ENCODE data around the gene DCP1B. TPM values are rescaled to one million over a fixed set of nuclear protein-coding genes. Genes with fewer than 3 reads are reported as not detected.
"Not testable (repeated sequence)": the region's sequence is repeated elsewhere in the genome, so short reads cannot be mapped to it uniquely, and the experiment has no call there.

DCP1B gene
- total RNA-seq, 2 donors from 2014 or later, result 9.6 to 10.8 TPM

DNA sequence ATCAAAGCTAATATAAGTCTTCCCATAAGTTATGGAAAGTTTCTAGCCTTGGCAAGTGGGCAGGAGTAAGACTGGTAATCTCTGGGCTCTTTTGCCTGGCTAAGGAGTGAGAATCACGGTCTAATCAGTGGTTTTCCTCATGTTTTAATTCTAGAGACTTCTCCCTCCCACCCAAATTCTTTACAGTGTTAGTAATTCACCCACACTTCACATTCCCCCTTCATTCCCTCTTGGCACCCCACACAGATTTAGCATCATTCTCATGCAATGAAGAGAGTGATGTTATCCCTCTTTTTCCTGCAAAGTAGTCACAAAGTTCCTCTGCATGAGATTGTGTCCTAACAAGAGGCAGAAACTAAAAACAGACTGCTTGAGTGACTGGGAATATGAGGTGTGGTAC is 57.2 kb downstream of the DCP1B start:
- no peak overlapping the region for H3K27ac ChIP-seq
- DNase-seq, result no peak
- no peaks in the 10 kb centered on the region for H3K36me3 ChIP-seq
- H3K9ac ChIP-seq (ENCODE audit: low read depth in 2 of 2, low read length in 2 of 2), result no peak overlapping the region
- no peaks in the 10 kb centered on the region for H3K4me1 ChIP-seq
- TF ChIP-seq, protein P1, sequence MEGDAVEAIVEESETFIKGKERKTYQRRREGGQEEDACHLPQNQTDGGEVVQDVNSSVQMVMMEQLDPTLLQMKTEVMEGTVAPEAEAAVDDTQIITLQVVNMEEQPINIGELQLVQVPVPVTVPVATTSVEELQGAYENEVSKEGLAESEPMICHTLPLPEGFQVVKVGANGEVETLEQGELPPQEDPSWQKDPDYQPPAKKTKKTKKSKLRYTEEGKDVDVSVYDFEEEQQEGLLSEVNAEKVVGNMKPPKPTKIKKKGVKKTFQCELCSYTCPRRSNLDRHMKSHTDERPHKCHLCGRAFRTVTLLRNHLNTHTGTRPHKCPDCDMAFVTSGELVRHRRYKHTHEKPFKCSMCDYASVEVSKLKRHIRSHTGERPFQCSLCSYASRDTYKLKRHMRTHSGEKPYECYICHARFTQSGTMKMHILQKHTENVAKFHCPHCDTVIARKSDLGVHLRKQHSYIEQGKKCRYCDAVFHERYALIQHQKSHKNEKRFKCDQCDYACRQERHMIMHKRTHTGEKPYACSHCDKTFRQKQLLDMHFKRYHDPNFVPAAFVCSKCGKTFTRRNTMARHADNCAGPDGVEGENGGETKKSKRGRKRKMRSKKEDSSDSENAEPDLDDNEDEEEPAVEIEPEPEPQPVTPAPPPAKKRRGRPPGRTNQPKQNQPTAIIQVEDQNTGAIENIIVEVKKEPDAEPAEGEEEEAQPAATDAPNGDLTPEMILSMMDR (IDR thresholded peaks at IDR 0.05), result no peak
- H3K27me3 ChIP-seq, result no peaks in the 10 kb centered on the region
- H3K9me3 ChIP-seq, result no peaks in the 10 kb centered on the region
- intact Hi-C loops (cut with DNase I), result loop anchor here (10.0 kb wide), 1 partner anchor 88 kb away; no protein-coding TSS in a partner anchor
- no peak overlapping the region for H3K4me3 ChIP-seq

DNA sequence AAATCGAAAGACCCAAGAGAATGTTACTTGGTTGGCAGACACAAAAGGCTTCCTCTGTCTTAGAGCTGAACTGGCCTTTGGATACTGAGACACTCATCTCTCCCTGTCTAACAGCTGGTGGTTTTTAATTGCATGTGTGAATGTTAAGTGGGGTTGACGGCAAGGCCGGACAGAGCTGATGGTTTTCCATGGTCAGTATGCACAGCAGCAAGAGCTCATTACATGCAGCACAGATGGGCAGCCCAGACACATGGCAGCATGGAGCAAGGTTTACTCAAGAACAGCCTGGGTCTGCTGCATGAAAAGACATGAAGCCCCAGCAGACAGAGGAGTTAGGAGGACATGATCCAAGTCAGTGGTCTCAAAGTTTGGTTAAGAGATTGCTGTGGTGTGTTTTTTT is 58.0 kb downstream of the DCP1B start:
- Histone ChIP-seq H3K36me3 (no peaks in the 10 kb centered on the region), H3K4me1 (no peaks in the 10 kb centered on the region), H3K27me3 (no peaks in the 10 kb centered on the region), H3K4me3 (no peak overlapping the region), H3K9me3 (no peaks in the 10 kb centered on the region), H3K9ac (ENCODE audit: low read depth in 2 of 2, low read length in 2 of 2) (no peak overlapping the region), H3K27ac (no peak overlapping the region)
- intact Hi-C loops (cut with DNase I), result loop anchor here (10.0 kb wide), 1 partner anchor 89 kb away; no protein-coding TSS in a partner anchor
- DNase-seq, result no peak
- TF ChIP-seq, protein P1 (IDR thresholded peaks at IDR 0.05), result no peak

DNA sequence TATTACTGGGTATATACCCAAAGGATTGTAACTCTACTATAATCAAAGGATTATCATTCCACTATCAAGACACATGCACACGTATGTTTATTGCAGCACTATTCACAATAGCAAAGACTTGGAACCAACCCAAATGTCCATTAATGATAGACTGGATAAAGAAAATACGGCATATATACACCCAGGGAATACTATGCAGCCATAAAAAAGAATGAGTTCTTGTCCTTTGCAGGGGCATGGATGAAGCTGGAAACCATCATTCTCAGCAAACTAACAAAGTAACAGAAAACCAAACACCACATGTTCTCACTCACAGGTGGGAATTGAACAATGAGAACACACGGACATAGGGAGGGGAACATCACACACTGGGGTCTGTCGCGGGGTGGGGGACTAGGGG is 58.8 kb downstream of the DCP1B start:
- DNase-seq; H3K27ac ChIP-seq; H3K4me3 ChIP-seq; H3K27me3 ChIP-seq; H3K9me3 ChIP-seq; H3K36me3 ChIP-seq; H3K9ac ChIP-seq (ENCODE audit: low read depth in 2 of 2, low read length in 2 of 2); H3K4me1 ChIP-seq: not testable (repeated sequence)
- intact Hi-C loops (cut with DNase I), result loop anchor here (10.0 kb wide), 1 partner anchor 89 kb away; no protein-coding TSS in a partner anchor

DNA sequence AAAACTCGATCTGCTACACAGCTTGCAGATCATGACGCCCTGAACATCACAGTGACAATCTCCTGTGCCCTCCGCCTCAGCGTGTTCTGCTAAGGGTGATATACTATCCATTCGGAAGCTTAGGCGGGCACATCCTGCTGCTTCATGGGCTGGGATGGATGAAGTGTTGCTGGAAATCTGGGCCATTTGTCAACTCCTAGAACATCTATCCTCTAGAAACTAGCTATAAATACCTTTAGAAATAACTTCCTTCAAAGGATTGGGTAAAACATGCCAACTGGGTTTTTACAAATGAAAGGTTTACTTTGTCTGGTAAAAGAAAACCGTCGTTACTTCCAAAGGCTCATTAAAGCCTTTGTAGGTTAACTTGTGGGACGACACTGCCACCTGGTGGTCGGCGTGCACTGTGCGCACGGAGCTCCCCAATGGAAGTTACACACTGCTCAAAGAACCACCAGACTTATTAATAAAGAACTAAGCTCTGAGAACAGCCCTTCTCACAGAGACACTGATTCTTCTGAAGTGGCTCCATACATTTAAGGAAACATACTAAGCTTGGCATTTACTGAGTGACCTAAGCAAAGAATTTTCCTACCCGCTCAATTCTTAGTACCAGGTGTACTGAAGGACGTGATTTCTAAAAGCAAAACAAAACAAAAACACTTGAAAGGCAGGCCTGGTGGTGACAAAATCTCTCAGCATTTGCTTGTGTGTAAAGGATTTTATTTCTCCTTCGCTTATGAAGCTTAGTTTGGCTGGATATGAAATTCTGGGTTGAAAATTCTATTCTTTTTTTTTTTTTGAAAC is 64.3 kb downstream of the DCP1B start:
- TF ChIP-seq, protein P1 (IDR thresholded peaks at IDR 0.05), result peak; percentile 98
- H3K27ac ChIP-seq, result peak overlapping the region; percentile 74
- peak overlapping the region; percentile 12 to 62 for H3K9ac ChIP-seq (ENCODE audit: low read depth in 2 of 2, low read length in 2 of 2)
- H3K4me1 ChIP-seq, result peaks cover 4% of the 10 kb centered on the region
- H3K27me3 ChIP-seq, result no peaks in the 10 kb centered on the region
- DNase-seq, result peak; percentile 95
- H3K9me3 ChIP-seq, result no peaks in the 10 kb centered on the region
- peak overlapping the region; percentile 2 for H3K4me3 ChIP-seq
- intact Hi-C loops (cut with DNase I), result loop anchor here (2.0 to 10.0 kb wide), 3 partner anchors 95 to 283 kb away; no protein-coding TSS in a partner anchor
- no peaks in the 10 kb centered on the region for H3K36me3 ChIP-seq

DNA sequence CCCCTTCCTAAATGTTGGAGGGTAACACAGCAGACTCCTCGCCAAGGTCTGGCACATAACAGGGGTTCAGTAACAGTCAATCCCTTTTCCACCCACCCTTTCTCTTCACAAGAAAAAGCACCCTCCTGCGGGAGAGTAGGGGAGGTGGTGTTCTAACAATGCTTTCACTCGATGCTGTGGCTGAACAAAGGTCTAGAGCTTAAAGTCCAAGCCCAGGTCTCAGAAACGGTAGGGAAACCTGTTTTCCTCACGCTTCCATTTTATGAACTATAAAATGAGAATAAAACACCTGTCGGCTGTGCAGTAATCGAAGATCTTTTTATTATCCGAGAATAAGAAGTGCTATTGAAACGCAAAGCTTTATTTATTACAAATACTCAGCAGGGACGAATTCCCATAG is 64.9 kb downstream of the DCP1B start:
- intact Hi-C loops (cut with DNase I), result loop anchor here (5.0 kb wide), 1 partner anchor 282 kb away; no protein-coding TSS in a partner anchor
- Histone ChIP-seq H3K27me3 (no peaks in the 10 kb centered on the region), H3K36me3 (no peaks in the 10 kb centered on the region), H3K27ac (peak overlapping the region; percentile 74), H3K9ac (ENCODE audit: low read depth in 2 of 2, low read length in 2 of 2) (peak overlapping the region in 1 of 2 donors; percentile 62), H3K4me3 (no peak overlapping the region), H3K4me1 (peaks cover 4% of the 10 kb centered on the region), H3K9me3 (no peaks in the 10 kb centered on the region)
- TF ChIP-seq, protein P1 (IDR thresholded peaks at IDR 0.05), result no peak
- peak; percentile 60 for DNase-seq
